ENCODE measurements around the gene LYSMD2. TPM values are rescaled to one million over a fixed set of nuclear protein-coding genes. Genes with fewer than 3 reads are reported as not detected.
A peak's percentile ranks its signal among the peaks of the same experiment; 100 is the strongest.
"Not testable (repeated sequence)": the region's sequence is repeated elsewhere in the genome, so short reads cannot be mapped to it uniquely, and the experiment has no call there.

Gene LYSMD2
- total RNA-seq (2014; rRNA removed) (5.2 and 6.0 TPM in 2 replicates), Bru-seq, nascent RNA (percentile 41 among the genes with signal in this experiment), BruChase-seq, experiment 1, labeled RNA remaining after a 6-hour chase (percentile 33 among the genes with signal in this experiment), BruChase-seq, experiment 2, labeled RNA remaining after a 2-hour chase (percentile 33 among the genes with signal in this experiment)
- long read RNA-seq, transcript LYSMD2-201 (3 exons, 1,759 nt): major isoform, 11 of 13 reads
- long read RNA-seq, partial matches to known transcripts: 0 of 13 reads
- long read RNA-seq, other reads (novel, unspliced or antisense): 2 of 13 reads

- CTCF ChIA-PET: interaction anchor here (0.6 kb wide), 2 partner anchors 39 to 87 kb away, joined by 5 read pairs; no protein-coding TSS in a partner anchor
- Histone ChIP-seq H3K79me2 (ENCODE audit: low read length) (peaks cover 14% of the 10 kb centered on the region; the same call in 1 of the 2 replicates), H3K4me1 (ENCODE audit: insufficient read depth, low read length) (peaks cover 12% of the 10 kb centered on the region), H4K20me1 (ENCODE audit: low read length) (no peaks in the 10 kb centered on the region), H3K9me3 (ENCODE audit: low read length) (no peaks in the 10 kb centered on the region), H3K36me3 (ENCODE audit: low read depth, low read length) (no peaks in the 10 kb centered on the region), H2AFZ (ENCODE audit: low read length) (peak within 1 kb of the TSS; percentile 91), H3K27ac (ENCODE audit: low read length) (no peak within 1 kb of the TSS), H3K4me2 (ENCODE audit: low read length) (peak within 1 kb of the TSS; percentile 92), H3K9me2 (replicated peaks; ENCODE audit: low read length) (no peaks in the 10 kb centered on the region), H3K9ac (ENCODE audit: low read length) (peak within 1 kb of the TSS; percentile 63), H3K4me3 (ENCODE audit: low read length) (peak within 1 kb of the TSS; percentile 66), H3F3A (ENCODE audit: low read length, unreplicated experiment) (no peaks in the 10 kb centered on the region), H3K27me3 (ENCODE audit: low read length) (no peaks in the 10 kb centered on the region)
- ATAC-seq: peak; percentile 69
- intact Hi-C loops (cut with micrococcal nuclease): no loop called here
- peak; percentile 43 for DNase-seq
- POLR2A ChIA-PET (ENCODE audit: unreplicated experiment): no interaction called here
- TF ChIP-seq EZH2phosphoT487 (IDR thresholded peaks at IDR 0.05; ENCODE audit: borderline replicate concordance, low read length): no peak
- no peak for TF ChIP-seq CTCF (conservative IDR thresholded peaks at IDR 0.05; ENCODE audit: low read depth, low read length)
- no peak for TF ChIP-seq EZH2 (IDR thresholded peaks at IDR 0.05; ENCODE audit: low read length, unreplicated experiment)
- BruUV-seq (replicated peaks): no TSS peak
These were observed at the start of gene LYSMD2 for GRCh38 chr15:51737522-51738305. Gene LYSMD2 (minus strand): TSS chr15:51737655. CDS start chr15:51737622, 33 bp downstream.

GRCh38 chr15:51787130-51787529 lies 49.7 kb upstream of the LYSMD2 start:
- H3K9ac ChIP-seq (ENCODE audit: low read length); BruUV-seq (replicated peaks); H2AFZ ChIP-seq (ENCODE audit: low read length); POLR2A ChIA-PET (ENCODE audit: unreplicated experiment); CTCF ChIA-PET; H3K27me3 ChIP-seq (ENCODE audit: low read length); H4K20me1 ChIP-seq (ENCODE audit: low read length); H3K4me3 ChIP-seq (ENCODE audit: low read length); intact Hi-C loops (cut with micrococcal nuclease); H3K4me1 ChIP-seq (ENCODE audit: insufficient read depth, low read length); H3F3A ChIP-seq (ENCODE audit: low read length, unreplicated experiment); H3K27ac ChIP-seq (ENCODE audit: low read length); H3K9me2 ChIP-seq (replicated peaks; ENCODE audit: low read length); H3K36me3 ChIP-seq (ENCODE audit: low read depth, low read length); H3K4me2 ChIP-seq (ENCODE audit: low read length); H3K79me2 ChIP-seq (ENCODE audit: low read length); H3K9me3 ChIP-seq (ENCODE audit: low read length): not testable (repeated sequence)
- ATAC-seq (peak; percentile 81), DNase-seq (peak; percentile 85)

- intact Hi-C loops (cut with micrococcal nuclease): loop anchor here (5.0 kb wide), 1 partner anchor 123 kb away; no protein-coding TSS in a partner anchor
These were observed 46.5 kb upstream of the LYSMD2 start for GRCh38 chr15:51783967-51784366.

More at GRCh38 chr15:51783967-51784366, 46.5 kb upstream of the LYSMD2 start:
- TF ChIP-seq EZH2phosphoT487 (IDR thresholded peaks at IDR 0.05; ENCODE audit: borderline replicate concordance, low read length): no peak
- no peak for TF ChIP-seq CTCF (conservative IDR thresholded peaks at IDR 0.05; ENCODE audit: low read depth, low read length)
- no peak for TF ChIP-seq EZH2 (IDR thresholded peaks at IDR 0.05; ENCODE audit: low read length, unreplicated experiment)
- Histone ChIP-seq H3K27ac (ENCODE audit: low read length) (no peak overlapping the region), H3F3A (ENCODE audit: low read length, unreplicated experiment) (no peaks in the 10 kb centered on the region), H3K9ac (ENCODE audit: low read length) (no peak overlapping the region), H3K4me3 (ENCODE audit: low read length) (no peak overlapping the region), H3K4me2 (ENCODE audit: low read length) (no peak overlapping the region), H3K9me2 (replicated peaks; ENCODE audit: low read length) (no peaks in the 10 kb centered on the region), H4K20me1 (ENCODE audit: low read length) (no peaks in the 10 kb centered on the region), H2AFZ (ENCODE audit: low read length) (no peak overlapping the region), H3K36me3 (ENCODE audit: low read depth, low read length) (no peaks in the 10 kb centered on the region), H3K27me3 (ENCODE audit: low read length) (no peaks in the 10 kb centered on the region), H3K9me3 (ENCODE audit: low read length) (no peaks in the 10 kb centered on the region), H3K4me1 (ENCODE audit: insufficient read depth, low read length) (peaks cover 17% of the 10 kb centered on the region), H3K79me2 (ENCODE audit: low read length) (no peaks in the 10 kb centered on the region)
- no peak for ATAC-seq
- no peak for DNase-seq
- CTCF ChIA-PET: no interaction called here
- POLR2A ChIA-PET (ENCODE audit: unreplicated experiment): no interaction called here
- BruUV-seq (replicated peaks): no TSS peak
